GM10266 (cell line): ENCODE measurements around the gene PDLIM7.

Experiments used
- DNase-seq: peaks from one replicate; pipeline ENCODE4 v3.0.0; 2012; ENCODE audit errors: extremely low spot score
- TF ChIP-seq, protein P1 (sequence below): IDR thresholded peaks from 2 replicates; pipeline ENCODE4 v1.5.1; 2012; ENCODE audit warnings: mild to moderate bottlenecking, low read depth; ENCODE audit not compliant: control insufficient read depth, insufficient read depth; ENCODE audit errors: missing control alignments

PDLIM7 gene

DNA sequence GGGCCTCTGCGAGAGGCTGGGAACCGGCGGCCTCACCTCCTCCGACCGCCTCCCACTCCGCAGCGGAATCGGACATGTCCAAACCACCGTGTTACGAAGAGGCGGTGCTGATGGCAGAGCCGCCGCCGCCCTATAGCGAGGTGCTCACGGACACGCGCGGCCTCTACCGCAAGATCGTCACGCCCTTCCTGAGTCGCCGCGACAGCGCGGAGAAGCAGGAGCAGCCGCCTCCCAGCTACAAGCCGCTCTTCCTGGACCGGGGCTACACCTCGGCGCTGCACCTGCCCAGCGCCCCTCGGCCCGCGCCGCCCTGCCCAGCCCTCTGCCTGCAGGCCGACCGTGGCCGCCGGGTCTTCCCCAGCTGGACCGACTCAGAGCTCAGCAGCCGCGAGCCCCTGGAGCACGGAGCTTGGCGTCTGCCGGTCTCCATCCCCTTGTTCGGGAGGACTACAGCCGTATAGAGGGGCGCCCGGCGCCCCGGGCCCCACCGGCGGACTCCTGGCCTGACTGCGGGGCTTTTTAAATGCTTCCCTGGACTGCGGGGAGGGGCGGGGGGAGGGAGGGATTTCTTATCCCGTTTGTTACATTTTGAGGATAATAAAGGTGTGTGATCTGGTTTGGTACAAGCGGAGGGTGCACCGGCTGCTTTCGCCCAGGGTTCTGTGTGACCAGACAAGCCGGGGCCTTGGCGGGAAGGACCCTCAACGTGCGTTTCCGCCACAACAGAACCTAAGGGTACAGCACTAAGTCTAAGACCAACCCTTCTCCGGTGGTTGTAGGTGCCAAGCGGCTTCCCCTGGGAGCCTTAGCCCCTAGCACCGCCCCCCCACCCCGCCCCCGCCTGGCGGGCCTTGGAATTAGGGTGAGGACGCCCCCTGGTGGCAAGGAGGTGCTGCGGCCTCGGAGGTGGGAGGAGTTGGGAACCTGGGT lies 41.5 kb downstream of the PDLIM7 start:
- DNase-seq: peak; percentile 96
- TF ChIP-seq, protein P1, sequence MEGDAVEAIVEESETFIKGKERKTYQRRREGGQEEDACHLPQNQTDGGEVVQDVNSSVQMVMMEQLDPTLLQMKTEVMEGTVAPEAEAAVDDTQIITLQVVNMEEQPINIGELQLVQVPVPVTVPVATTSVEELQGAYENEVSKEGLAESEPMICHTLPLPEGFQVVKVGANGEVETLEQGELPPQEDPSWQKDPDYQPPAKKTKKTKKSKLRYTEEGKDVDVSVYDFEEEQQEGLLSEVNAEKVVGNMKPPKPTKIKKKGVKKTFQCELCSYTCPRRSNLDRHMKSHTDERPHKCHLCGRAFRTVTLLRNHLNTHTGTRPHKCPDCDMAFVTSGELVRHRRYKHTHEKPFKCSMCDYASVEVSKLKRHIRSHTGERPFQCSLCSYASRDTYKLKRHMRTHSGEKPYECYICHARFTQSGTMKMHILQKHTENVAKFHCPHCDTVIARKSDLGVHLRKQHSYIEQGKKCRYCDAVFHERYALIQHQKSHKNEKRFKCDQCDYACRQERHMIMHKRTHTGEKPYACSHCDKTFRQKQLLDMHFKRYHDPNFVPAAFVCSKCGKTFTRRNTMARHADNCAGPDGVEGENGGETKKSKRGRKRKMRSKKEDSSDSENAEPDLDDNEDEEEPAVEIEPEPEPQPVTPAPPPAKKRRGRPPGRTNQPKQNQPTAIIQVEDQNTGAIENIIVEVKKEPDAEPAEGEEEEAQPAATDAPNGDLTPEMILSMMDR: peak; percentile 98

DNA sequence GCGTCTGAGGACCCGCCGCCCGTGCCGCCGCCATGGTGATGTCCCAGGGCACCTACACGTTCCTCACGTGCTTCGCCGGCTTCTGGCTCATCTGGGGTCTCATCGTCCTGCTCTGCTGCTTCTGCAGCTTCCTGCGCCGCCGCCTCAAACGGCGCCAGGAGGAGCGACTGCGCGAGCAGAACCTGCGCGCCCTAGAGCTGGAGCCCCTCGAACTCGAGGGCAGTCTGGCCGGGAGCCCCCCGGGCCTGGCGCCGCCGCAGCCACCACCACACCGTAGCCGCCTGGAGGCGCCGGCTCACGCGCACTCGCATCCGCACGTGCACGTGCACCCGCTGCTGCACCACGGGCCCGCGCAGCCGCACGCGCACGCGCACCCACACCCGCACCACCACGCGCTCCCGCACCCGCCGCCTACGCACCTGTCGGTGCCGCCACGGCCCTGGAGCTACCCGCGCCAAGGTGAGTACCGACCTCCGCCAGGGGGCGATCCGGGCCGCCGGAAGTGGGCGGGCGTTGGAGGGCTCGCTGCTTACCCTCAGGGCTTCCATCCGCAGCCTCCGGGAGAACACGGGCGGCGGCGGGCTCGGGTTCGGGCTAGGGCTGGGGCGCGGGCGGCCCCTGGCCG lies 42.3 kb downstream of the PDLIM7 start:
- TF ChIP-seq, protein P1: peak; percentile 94
- peak; percentile 95 for DNase-seq

DNA sequence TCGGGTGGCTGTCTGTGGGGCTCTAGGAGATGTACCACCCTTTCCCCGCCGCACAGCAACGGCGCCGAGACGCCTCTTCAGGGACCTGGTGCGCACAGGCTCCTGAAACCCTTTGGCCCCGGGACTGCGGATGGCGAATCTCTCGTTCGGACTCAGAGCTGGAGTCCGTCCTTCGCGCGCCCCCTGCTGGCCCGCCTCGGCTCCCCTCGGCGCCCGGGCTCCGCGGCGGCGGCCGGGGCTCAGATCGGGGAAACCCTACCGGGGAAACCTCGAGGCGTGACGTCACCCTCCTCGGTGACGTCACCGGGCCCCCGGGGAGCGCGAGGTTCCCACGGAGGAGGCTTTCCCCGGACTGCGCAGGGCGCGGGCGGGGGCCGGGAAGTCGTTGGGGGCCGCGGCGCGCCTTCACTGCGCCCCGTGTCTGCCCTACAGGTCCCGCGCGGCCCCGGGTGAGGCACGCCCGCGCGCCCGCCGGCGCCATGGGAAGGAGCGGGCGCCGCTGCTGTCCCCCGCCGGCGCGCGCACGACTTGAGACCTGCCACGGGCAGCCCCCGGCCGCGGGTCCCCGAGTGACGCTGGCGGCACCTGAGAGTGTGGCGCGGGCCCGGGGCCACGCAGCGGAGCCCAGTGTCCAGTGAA lies 42.9 kb downstream of the PDLIM7 start:
- peak; percentile 99 for DNase-seq
- TF ChIP-seq, protein P1: peak; percentile 99

DNA sequence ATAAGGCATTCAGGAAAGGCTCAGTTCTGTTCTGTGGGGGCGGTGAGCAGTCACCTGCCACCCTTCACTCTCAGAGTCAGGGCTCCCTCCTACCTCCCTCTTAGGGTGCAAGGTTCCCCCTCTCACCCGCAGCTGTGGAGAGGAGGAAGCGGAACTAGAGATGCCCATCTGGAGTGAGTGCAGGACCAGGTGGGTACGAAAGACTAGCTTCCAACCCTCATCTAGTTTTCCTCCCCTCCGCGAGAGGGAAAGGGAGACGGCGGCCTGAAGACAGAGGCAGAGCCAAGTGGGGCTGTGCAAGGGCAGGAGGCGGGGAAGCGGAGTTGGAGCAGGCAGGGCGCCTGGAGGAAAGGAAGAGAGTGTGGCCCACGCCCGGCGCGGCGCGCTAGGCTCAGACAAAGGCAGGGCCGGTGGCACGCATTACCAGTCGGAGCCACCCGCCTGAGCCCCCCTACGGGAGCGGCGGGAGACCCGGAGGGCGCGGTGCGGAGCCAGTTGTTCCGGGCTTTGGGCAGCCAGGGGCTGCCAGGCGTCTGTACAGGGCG lies 43.5 kb downstream of the PDLIM7 start:
- TF ChIP-seq, protein P1: no peak
- DNase-seq: no peak

DNA sequence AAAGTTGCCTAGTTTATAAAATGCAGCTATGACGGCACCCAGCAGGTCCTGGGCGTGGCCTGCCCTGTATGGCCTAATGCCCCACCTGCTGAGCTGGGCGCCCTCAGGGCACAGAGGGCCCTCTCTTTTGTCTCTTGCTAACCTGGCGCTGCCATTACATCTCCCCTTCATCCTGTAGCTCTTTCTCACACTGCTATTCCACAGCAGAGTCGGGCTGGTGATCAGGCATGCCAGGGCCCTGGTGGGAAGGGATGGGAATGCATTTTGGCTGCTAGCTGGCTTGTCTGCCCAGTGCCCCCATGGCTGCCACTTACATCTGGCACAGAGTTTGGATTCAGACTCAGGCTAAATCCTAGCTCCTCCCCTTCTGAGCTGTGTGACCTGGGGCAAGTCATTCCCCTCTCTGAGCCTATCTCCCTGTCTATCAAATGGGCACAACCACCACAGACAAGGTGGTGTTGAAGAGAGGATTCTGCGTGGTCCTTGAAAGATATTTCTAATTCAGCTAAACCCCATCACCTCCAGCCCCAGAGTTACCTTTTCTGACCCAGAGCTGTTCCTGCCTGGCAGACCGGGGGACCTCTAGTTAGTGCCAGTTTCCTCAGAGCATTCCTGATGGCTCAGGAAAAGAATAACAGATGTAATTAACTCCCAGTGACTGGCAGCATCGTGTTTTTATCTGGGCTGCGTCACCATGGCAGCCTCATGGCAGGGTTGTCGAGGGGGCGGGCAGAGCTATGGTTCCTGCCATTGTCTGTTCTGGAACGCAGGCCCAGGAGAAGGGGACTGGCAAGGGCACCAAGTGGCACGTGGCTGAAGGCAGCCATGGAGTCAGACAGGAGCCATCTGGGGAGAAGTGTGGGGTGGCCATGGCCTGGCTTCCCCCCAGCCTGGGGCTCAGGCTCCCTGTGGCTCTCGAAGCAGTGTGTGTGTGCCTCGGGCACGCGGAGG lies 44.4 kb downstream of the PDLIM7 start:
- TF ChIP-seq, protein P1: no peak
- DNase-seq: no peak

DNA sequence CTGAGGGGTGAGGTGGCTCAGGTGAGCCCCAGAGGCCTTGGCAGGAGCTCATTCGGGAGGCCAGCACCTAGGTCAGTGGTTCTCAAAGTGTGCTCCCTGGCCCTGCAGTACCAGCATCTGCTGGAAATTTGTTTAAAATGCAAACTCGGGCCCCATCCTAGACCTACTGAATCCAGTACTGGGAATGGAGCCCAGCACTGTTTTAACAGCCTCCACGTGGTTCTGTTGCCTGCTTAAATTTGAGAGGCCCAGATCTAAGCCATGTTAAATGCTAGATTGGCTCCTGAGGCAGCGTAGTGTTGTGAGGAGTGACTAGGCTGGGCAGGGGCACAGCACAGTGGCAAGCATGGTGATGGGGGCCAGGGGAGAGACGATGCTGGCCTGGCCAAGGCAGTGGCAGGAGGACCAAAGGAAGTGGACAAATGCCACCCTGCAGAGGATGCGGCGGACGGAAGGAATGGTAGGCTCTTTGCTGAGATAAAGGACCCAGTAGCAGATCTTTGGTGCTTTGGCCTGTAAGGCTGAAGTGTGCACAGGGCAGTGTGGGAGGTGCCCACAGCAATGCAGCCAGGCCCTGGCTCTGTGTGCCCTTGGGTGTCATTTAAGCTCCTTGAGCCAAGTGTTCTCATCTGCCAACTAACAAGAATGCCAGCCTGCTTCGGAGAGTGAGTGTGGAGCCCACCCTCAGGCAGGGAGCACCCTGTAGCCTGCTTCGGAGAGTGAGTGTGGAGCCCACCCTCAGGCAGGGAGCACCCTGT lies 46.6 kb downstream of the PDLIM7 start:
- TF ChIP-seq, protein P1: no peak
- DNase-seq: no peak
